IMR-90 (cell line): ENCODE measurements around the gene VAV1. TPM values are rescaled to one million over a fixed set of nuclear protein-coding genes. Genes with fewer than 3 reads are reported as not detected.
"Not testable (repeated sequence)": the region's sequence is repeated elsewhere in the genome, so short reads cannot be mapped to it uniquely, and the experiment has no call there.

Source experiments
- ATAC-seq: fragments of 200-7000 bp; cut with Tn5 transposase; 2 replicates; pipeline ENCODE4 v1.9.1; 2020; ENCODE audit warnings: low read depth, mild to moderate bottlenecking, moderate library complexity
- BruUV-seq: library from RNA; stranded (reverse); fragments of 400-500 nt; replicated peaks from 2 replicates; lab custom pipeline; 2021; lab: Mats Ljungman, UMichigan
- CTCF ChIA-PET: fragments of 300-600 bp; formaldehyde crosslinking; extraction: SDS; loops from one replicate; lab custom pipeline; 2021; ENCODE audit warnings: antibody characterized with exemption; lab: Yijun Ruan, JAX
- POLR2A ChIA-PET: fragments of 300-600 bp; sonication (Branson Sonifier 250); formaldehyde crosslinking; loops from one replicate; lab custom pipeline; 2022; ENCODE audit warnings: antibody characterized with exemption; ENCODE audit not compliant: unreplicated experiment; lab: Charles Lee
- DNase-seq: peaks from one replicate; pipeline ENCODE4 v3.0.0; 2013
- H2AFZ ChIP-seq: replicated peaks from 2 replicates; pipeline ENCODE3; 2013; ENCODE audit warnings: low read length, mild to moderate bottlenecking; ENCODE audit not compliant: poor library complexity
- H2AK5ac ChIP-seq: 2 replicates; pipeline ENCODE4 v1.6.1; 2013; ENCODE audit warnings: low read depth, low read length, inconsistent platforms
- H2AK9ac ChIP-seq: replicated peaks from 2 replicates; pipeline ENCODE3; 2013; ENCODE audit warnings: mild to moderate bottlenecking, low read depth, low read length, moderate library complexity; ENCODE audit not compliant: poor library complexity
- H2BK120ac ChIP-seq: 2 replicates; pipeline ENCODE4 v1.6.1; 2013; ENCODE audit warnings: low read depth, low read length, inconsistent platforms
- H2BK15ac ChIP-seq: 3 replicates; pipeline ENCODE4 v1.6.1; 2013; ENCODE audit warnings: low read depth, low read length, inconsistent platforms
- H2BK20ac ChIP-seq: 2 replicates; pipeline ENCODE4 v1.6.1; 2013; ENCODE audit warnings: low read depth, mild to moderate bottlenecking, inconsistent platforms, low read length, moderate library complexity
- H2BK5ac ChIP-seq: 2 replicates; pipeline ENCODE4 v1.6.1; 2013; ENCODE audit warnings: mild to moderate bottlenecking, low read depth, low read length, inconsistent platforms; ENCODE audit not compliant: poor library complexity, severe bottlenecking
- H3K14ac ChIP-seq: replicated peaks from 2 replicates; pipeline ENCODE4 v1.6.1; 2013; ENCODE audit warnings: low read depth, low read length, inconsistent platforms
- H3K18ac ChIP-seq: 2 replicates; pipeline ENCODE4 v1.6.1; 2013; ENCODE audit warnings: low read depth, low read length, control low read depth
- H3K23ac ChIP-seq: 2 replicates; pipeline ENCODE4 v1.6.1; 2013; ENCODE audit warnings: low read depth, low read length, inconsistent platforms
- H3K27ac ChIP-seq: 2 replicates; pipeline ENCODE4 v1.5.1; 2013; ENCODE audit warnings: mild to moderate bottlenecking, control low read depth, low read length; ENCODE audit not compliant: insufficient read depth
- H3K27me3 ChIP-seq: 2 replicates; pipeline ENCODE4 v1.6.1; 2013; ENCODE audit warnings: low read length; ENCODE audit not compliant: control insufficient read depth, insufficient read depth
- H3K36me3 ChIP-seq: 2 replicates; pipeline ENCODE4 v1.6.1; 2013; ENCODE audit warnings: low read length, mixed read lengths; ENCODE audit not compliant: control insufficient read depth, insufficient read depth
- H3K4ac ChIP-seq: 2 replicates; pipeline ENCODE4 v1.6.1; 2013; ENCODE audit warnings: low read depth, low read length, inconsistent platforms
- H3K4me1 ChIP-seq: 2 replicates; pipeline ENCODE4 v1.6.1; 2013; ENCODE audit warnings: low read length, mixed read lengths; ENCODE audit not compliant: control insufficient read depth, insufficient read depth
- H3K4me2 ChIP-seq: 2 replicates; pipeline ENCODE4 v1.6.1; 2013; ENCODE audit warnings: low read depth, mild to moderate bottlenecking, control low read depth, low read length, moderate library complexity
- H3K4me3 ChIP-seq: 2 replicates; pipeline ENCODE4 v1.5.1; 2013; ENCODE audit warnings: low read depth, mild to moderate bottlenecking, control low read depth, low read length, moderate library complexity; ENCODE audit not compliant: insufficient read depth
- H3K56ac ChIP-seq: 2 replicates; pipeline ENCODE4 v1.6.1; 2013; ENCODE audit warnings: low read length, inconsistent platforms; ENCODE audit not compliant: insufficient read depth; ENCODE audit errors: extremely low read depth
- H3K79me1 ChIP-seq, 2 experiments: 2 replicates each; pipeline ENCODE4 v1.6.1; 2013; ENCODE audit warnings: low read length in 2 of 2, inconsistent platforms in 1 of 2, low read depth in 1 of 2
- H3K9ac ChIP-seq: 2 replicates; pipeline ENCODE4 v1.6.1; 2013; ENCODE audit warnings: low read depth, low read length, control low read depth
- H3K9me1 ChIP-seq: 2 replicates; pipeline ENCODE4 v1.6.1; 2013; ENCODE audit warnings: low read length, inconsistent platforms; ENCODE audit not compliant: insufficient read depth
- H3K9me3 ChIP-seq: 2 replicates; pipeline ENCODE4 v1.6.1; 2013; ENCODE audit warnings: low read length; ENCODE audit not compliant: control insufficient read depth, insufficient read depth
- H4K20me1 ChIP-seq: 2 replicates; pipeline ENCODE4 v1.6.1; 2013; ENCODE audit warnings: low read length, inconsistent platforms; ENCODE audit not compliant: insufficient read depth
- H4K5ac ChIP-seq: 2 replicates; pipeline ENCODE4 v1.6.1; 2013; ENCODE audit warnings: mild to moderate bottlenecking, low read depth, low read length, control low read depth
- H4K8ac ChIP-seq, 2 experiments: 2 replicates each; pipeline ENCODE4 v1.6.1; 2013; ENCODE audit warnings: low read depth in 2 of 2, low read length in 2 of 2, control low read depth in 1 of 2, inconsistent platforms in 1 of 2
- H4K91ac ChIP-seq: 2 replicates; pipeline ENCODE4 v1.6.1; 2013; ENCODE audit warnings: low read depth, low read length, inconsistent platforms; ENCODE audit not compliant: insufficient read depth
- whole genome bisulfite sequencing, 2 experiments: methylation state at CpG; one replicate each; pipeline versions ENCODE4 v1.1.5 to v1.1.7; 2013; ENCODE audit warnings: missing lambda C conversion rate in 2 of 2; ENCODE audit not compliant: insufficient read length in 1 of 2; ENCODE audit errors: extremely low coverage in 2 of 2; 5-methylcytosine and 5-hydroxymethylcytosine counted together
- dilution Hi-C: fragments of 300-500 bp; cut with HindIII; formaldehyde crosslinking; loops from one replicate; pipeline ENCODE4 v1.14.3; 2018; ENCODE audit warnings: low sequenced_read_pairs; ENCODE audit not compliant: unreplicated experiment
- in situ Hi-C: fragments of 300-500 bp; cut with MboI; formaldehyde crosslinking; loops from 3 replicates; pipeline ENCODE4 v1.14.3; 2019; ENCODE audit warnings: low sequenced_read_pairs, inconsistent platforms, mixed read lengths
- intact Hi-C: fragments of 100-400 bp; cut with micrococcal nuclease; formaldehyde crosslinking; loops from 2 replicates; pipeline ENCODE4 v1.10.0; 2022
- polyA plus RNA-seq, 3 experiments: library from polyadenylated mRNA; depleted of rRNA; stranded (reverse); fragments of >200 nt; gene quantifications; 2 replicates each; pipeline ENCODE4 v1.2.3, GENCODE V29; 2012; ENCODE audit warnings: low replicate concordance in 1 of 3
- total RNA-seq: library from RNA; depleted of rRNA; stranded (reverse); fragments of >200 nt; gene quantifications from 2 replicates; pipeline ENCODE4 v1.2.3, GENCODE V29; 2012

The VAV1 gene
- total and polyA plus RNA-seq, 2 of the 4 experiments (the other 2 are of a cell fraction), result not detected

- H3K14ac ChIP-seq, H3K79me1 ChIP-seq, BruUV-seq, H4K5ac ChIP-seq, H3K18ac ChIP-seq, H3K27ac ChIP-seq, POLR2A ChIA-PET, H2BK120ac ChIP-seq, H3K27me3 ChIP-seq, H4K20me1 ChIP-seq, H2AK5ac ChIP-seq, DNase-seq, H3K36me3 ChIP-seq, H3K4me1 ChIP-seq, H3K4ac ChIP-seq, H3K56ac ChIP-seq, intact Hi-C loops, H3K9me3 ChIP-seq, H4K91ac ChIP-seq, in situ Hi-C loops, H3K9me1 ChIP-seq, H3K4me2 ChIP-seq, H3K9ac ChIP-seq, H2AK9ac ChIP-seq, ATAC-seq, H2AFZ ChIP-seq, H4K8ac ChIP-seq, H3K4me3 ChIP-seq, H2BK20ac ChIP-seq, H2BK5ac ChIP-seq, H3K23ac ChIP-seq, dilution Hi-C loops, H2BK15ac ChIP-seq: not testable (repeated sequence)
- CTCF ChIA-PET, result interaction anchor here (0.6 to 1.0 kb wide), 2 partner anchors 51 to 393 kb away, joined by 3 to 4 read pairs; no protein-coding TSS in a partner anchor
- WGBS, 2 experiments, result 75% methylated on average over 4 of the region's 7 CpGs; no CpG with 5 or more reads in 1 of the 2 experiments
Observed at GRCh38 chr19:6771648-6772027, 870 bp upstream of the VAV1 start.
